ENCODE results near the gene MSN.

Gene MSN

DNA sequence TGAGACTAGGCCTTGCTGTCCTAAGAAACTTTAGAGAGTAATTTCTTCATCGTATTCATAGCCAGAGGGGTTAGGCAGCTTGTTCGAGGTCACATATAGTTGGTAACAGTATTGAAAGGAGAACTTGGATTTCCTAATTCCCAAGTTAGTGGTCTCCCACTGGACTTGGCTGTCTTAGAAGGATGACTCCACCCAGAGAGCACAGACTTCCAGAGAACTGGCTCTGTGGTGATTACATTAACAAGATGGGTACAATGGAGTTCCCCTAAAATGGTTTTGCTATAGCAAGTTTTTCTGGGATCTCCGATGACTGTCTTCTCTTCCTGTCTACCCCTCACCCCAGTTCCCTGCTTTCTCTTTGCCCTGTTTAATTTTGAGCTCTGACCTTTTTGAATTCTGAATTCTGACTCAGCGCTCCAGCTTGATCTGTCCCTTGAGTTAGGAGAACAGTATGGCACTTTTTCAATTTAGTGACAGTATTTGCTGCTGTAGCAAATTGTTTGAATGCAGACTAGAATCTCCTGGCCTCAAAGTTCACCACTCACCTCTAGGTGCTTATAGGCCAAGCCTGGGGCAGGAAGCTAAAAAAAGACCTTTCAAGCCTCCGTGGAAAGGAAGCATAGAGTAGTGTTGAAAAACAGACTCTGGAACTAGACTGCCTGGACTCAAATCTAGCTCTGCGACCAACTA, 6.9 kb downstream of the MSN start:
- DNase-seq = no peak

DNA sequence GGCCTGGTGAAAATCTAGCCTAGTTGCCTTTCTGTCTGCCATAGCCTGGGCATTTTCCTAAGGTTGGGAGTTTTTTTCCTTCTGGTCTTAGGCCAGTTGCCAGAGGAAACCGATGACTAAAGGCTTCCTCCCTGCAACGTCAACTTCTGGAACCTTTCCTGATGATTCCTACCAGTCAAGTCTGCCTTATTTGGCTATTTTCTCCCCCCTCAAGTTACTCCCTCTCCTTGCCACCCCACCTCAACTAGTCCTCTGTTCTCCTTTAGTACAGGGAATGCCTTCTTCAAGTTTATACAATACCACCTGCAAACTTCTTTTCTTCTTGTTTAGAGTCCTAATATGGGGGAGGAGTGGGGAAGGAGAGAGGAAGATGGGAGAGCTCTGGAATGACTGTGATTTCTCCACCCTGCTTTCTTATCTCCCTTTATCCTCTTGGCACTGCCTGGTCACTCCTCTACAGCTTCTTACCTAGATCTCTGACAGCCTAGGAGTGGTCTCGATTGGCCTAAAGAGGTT, 10.6 kb downstream of the MSN start:
- DNase-seq = no peak

DNA sequence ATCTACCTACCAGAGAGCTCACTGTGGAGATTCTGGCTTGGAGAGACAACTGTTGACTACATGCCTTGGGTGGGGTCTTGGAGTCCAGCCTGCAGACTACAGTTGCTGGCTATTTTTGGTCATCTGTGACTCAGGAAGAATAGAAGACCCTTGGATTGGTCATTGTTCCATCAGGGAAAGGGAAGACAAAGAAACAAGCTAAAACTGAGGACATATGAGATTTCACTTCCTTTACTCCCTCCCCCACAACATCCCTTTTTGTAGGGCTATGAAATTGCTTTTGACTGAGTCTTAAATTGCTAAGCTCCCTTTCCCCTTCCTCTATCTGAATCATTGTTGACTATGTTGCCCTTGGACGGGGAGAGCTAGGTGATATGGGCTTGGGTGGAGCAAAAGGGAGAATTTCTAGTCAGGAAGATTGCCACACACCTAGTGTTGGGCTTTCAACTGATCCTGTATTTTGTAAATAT, 11.7 kb downstream of the MSN start:
- DNase-seq = no peak

DNA sequence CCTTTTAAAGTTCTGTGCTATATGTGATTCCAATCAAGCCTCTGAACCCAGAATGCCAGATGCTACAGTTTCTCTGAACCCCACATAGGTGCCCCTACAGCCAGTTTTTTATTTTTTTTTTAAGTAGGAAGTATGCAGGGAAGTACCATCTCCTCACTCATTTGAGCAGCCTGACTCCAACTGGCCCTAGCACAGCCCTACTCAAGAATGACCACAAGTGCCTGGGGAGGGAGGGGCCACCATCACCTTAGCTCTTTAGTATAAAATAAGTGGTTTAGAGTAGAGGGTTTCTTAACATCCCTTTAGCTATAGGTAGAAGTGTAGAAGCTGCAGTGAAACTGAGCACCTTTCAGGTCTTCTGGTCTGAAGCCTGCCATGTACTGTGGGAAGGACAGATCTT, 14.4 kb downstream of the MSN start:
- no peak for DNase-seq

DNA sequence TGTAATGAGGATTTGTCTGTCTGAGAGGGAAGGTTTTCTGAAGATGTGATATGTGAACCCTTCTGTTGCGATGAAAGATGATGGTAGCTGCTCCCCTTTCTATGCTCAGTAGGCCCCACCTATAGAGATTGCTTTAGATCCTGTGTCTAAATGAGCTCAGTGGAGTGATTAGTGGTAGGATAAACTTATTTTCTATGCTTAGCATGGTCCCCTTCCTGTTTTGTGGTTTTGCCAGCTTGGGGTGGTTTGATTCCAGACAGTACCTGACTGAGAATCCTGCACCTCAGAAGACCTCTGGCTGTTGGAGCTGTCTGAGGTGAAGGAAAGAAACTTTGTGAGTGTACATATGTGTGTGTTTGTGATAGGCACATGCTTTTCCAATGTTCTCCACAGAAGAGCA, 17.7 kb downstream of the MSN start:
- no peak for DNase-seq

DNA sequence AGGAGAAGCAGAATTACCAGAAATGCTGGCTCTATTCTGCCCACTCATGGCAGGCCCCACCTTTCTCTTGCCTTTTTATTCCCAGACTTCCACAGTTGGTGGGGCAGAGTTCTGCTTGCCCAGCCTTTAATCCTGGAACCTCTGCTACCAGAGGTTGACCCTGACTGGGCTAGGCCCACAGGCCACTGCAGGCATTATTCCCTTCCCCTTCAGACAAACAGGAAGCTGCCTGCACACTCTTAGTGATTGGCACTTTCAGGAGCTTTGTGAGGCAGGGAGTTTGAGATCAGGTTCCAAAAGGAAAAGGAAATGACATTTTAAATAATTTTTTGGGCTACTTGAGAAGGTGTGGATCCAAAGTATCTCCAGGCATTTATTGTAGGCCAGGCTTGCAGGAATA, 18.8 kb downstream of the MSN start:
- DNase-seq = no peak

DNA sequence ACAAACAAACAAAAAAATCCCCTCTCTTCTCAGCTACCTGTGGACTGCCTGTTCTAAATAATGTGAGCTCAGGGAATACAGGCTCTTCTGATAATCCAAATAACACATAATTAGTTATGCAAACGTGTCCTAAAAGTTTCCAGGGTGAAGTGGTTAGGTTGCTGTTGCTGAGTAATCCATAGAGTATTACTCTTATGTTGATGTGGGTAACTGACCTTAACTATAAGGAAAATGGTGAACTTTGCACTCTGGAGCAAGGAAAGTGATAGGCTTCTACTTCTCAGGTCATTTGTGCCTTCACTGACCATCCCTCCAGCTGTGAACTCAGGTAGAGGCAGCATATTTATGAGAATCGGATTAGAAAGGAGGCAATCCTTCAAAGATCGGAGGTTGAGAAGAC, 19.9 kb downstream of the MSN start:
- DNase-seq = no peak

DNA sequence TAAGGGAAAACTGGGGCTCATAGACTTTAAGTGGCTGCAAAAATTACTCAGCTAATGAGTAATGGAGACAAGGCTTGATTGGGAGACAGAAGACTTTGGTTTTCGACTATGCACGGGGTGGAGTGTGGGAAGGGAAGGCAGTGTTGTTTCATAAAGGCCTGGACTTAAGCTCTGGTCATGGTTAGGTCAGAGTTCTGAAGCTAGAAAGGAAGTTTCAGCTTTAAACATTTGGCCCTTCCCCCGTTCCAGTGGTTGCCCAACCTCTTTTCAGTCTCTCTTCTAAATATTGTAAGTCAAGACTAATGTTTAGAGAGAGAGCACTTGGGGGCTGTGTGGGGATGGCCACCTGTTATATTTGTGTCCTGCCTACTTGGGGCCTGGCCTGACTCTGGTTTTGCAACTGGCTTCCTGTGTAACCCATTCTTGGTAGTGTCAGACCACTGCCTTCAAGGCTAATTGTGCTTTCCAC, 21.0 kb downstream of the MSN start:
- DNase-seq = no peak

DNA sequence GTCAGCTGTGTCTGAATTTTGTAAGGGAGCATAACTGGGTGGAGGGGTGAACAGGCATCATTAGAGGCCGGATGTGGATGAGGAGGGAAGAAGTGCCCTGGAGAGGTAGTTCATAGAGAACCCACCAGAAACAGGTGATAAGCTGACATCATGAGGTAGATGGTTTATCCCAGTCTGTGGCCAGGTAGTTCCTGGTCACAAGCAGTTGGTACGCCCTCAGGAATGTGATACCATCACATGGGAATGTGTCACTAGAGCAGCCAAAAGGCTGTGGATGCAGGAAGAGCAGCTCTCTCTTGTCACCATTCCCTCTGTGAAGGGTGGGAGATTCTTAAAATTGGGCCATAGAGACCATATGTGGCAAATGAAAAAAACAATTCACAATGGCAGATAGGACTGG, 21.9 kb downstream of the MSN start:
- DNase-seq = no peak

DNA sequence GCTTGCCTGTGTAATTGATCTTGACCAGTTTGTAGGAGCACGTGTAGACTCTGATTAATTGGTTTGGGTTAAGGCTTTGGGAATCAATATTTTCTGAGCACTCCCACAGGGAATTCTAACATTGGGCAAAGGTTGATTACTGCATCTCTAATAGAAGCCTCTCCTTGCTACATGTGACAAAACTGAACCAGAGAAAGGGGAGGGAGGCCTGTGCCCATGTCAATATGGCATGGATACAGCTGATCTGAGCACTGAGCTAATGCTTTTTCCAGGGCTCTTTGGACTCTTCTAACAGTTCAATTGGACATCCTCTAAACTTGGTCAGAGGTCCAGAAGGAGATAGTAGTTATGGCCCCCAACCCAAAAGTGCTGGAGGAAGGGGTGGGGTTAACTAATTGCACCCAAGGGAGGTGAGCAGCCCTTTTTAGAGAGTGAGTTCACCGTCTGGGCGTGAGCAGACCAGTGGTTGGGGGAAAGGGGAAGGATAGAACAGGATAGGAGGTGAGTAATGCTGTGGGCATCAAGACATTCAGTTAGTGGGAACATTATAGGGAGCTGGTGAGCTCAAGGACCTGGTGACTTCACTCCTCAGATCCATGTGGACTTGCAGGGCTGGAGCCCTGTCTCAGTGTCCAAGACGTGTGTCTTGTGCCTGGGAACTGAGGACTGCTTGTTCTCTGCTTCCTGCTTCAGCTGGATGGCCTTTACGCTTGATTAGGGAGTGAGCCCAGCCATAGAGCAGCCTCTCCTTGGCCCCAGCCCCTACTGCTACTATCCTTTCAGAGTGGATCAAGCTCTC, 22.8 kb downstream of the MSN start:
- DNase-seq = no peak

DNA sequence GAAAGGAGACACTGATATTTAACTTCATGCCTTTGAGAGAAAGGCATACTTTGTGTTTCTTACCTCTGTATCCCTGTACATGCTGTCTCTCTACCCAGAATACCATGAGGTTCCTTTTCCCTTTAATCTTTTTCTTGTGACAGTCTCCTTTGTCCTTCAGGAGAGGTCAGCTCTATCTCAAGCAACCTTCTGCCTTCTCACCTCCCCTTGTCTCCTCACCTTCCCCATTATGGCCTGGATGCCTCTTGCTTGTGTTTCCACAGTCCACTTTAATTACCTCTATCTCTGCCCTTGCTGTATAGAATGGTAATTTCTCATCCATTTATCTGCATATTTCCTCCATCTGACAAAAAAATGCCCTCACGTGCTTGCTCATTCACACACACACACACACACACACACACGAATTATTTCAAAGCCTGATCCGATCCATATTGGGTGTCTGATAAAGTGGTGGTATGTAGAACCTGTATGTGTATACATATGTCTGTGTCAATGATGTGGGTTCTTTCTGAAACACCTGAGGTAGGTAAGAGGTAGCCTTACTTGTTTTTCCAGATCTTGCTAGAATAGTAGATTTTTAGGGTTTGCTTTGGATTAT, 28.5 kb downstream of the MSN start:
- no peak for DNase-seq

DNA sequence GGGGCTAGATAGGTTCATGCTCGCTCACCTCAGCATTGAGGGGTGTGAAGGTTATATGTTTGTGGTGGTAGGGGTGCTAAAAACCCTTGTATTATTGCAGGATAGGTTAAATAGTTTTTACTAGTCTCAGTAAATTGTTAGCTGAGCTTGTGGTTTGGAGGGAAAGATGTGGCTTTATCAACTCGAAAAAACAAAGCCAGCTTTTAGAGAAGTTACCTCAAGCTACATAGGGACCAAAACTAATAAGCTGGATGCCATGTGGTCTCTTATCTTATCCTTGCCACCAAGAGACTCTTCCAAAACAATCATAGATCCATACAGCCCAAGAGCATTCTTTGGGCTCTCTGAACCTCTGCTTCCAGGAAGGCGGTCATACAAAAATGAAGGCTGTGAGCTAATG, 29.2 kb downstream of the MSN start:
- no peak for DNase-seq

DNA sequence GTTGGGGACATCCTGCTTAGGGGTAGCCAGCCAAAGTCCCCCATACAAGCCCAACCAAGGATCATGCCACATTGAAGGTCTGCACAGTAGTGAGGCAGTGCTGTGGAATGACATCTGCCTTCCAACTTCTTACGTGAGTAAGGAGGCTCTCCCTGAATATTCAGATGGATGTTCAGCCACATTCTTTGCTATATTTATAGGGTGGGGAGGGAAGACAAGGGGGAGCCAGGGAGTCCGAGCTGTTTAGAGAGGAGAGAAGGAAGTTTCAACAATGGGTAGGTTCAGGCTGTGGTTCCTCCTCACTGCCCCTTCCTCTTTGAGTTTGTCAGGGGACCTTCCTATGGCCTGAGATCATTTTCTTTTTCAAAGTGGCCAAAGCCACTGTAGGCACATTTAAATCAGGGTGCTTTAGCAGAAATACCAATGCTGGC, 29.8 kb downstream of the MSN start:
- no peak for DNase-seq

DNA sequence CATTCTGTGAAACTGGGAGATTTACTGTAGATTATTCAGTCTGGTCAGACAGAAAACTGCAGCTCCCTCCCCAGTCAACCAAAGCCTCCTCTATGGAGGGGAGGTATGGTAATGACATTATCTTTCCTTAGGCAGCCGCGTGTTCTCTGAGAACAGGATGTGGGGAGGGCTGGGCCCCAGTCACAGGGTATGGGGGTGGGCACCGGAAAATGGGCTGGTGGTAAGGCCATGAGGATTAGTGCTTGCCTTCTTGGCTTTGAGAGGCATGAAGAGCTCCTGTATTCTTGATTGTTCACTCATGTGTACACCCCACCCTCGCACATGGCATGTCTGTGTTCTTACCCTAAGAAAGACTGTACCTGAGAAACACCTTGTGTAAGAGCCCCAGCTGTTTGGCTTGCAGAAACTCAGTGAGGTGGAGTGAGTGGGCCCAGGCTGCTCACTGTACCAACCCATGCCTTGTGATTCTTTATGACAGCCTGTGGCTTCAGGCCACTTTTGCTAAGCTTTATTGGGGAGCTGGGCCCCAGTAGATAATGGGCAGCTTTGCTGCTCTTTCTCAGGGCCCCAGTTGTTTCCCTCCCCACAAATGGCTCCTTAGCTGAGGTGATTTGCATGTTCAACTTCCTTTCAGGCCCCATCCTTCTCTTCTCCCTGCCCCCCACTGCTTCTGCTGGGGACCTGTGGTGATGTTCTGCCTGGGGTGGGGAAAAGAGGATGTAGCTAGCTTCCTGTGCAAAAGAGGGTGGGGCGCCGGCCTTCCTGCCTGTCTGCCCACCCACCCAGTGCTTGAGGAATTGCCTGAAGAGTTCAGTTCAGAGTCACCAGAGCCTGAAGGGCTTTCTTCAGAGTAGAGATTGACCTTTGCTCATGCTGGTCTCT, 30.7 kb downstream of the MSN start:
- no peak for DNase-seq

DNA sequence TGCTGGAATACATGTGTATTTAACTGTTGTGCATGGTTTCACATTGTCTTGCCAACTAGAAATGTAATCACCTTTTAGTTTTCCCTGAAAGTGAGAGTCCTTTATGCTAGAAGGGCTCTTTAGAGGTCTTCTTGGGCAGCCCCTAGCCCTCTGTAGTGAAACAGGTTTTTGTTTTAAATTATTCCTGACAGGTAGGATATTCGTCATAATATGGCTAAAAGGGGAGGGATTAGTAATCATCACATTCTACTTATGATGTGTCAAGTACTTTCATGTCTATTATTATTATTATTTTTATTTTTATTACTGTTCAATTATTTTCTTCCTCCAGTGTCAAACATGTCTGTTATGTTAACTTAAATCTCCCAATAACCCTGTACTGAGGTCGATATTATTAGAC, 35.5 kb downstream of the MSN start:
- no peak for DNase-seq

DNA sequence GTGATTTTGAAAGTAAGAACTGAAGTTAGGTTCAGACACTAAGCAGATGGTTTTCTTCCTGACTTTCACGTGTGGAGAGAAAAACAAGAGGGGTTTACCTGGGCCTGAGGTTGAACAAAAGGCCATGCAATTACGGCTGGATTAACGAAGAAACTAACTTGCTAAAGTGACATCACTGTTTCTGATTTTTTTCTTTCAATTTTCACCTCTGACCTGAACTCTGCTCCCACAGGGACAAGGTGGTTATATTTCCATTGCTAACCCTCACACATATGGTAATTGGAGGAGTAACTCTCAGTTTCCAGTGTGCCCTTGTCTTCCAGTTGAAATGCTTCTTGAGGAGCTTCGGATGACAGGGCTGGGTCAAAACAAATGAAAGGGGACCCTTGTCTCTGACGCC, 38.0 kb downstream of the MSN start:
- no peak for DNase-seq

DNA sequence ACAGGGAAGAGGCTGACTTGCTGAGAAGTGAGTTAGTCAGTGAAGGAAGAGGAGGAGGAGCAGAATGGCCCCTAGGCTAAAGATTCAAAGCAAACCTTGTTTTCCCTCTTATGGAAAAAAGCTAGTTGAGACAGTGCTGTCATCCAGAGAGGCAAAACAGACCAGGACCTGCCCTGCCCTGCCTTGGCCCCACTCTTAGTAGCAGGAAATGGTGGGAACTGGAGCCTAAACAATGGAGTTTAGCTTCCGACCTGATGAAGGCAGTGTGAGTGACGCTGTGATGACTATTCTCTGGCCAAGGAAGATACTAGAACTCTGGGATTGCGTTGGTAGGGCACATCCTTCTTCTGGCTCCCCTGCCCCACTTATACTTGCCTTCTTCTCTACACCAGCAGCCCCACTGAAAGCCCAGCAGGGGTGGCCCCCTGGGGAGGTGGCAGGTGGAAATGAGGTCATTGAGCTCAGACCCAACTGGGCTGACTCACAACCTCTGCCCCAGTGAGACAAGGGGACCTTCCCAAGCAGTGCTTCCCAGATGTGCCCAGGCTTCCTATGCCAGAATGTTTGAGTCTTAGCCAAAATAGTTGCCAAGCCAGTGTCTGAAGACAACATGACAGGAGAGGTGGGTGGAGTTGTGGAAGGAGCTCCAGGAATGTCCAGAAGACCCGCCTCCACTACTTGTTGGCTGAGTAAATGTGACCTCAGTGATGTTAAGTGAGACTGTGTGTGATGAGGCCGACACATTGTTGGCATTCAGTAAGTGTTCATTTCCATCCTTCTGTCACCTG, 38.8 kb downstream of the MSN start:
- no peak for DNase-seq

DNA sequence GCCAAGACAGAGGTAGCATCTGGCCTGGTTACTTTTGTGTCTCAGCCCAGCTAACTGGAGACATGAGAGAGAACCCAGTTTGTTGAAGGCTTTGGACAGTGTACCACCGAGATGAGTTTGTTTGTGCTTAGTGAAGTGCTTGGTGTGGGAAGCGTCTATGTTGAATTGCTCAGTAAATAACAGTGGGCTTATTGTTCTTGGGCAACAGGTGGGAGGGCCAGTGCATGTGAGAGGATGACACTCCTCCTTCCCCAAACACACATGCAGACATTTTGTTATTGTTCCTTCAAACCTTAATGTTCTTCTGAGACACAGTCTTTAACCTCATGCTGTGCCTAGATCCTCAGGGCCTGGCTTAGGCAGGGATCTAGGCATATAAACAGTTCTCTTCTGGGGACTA, 39.7 kb downstream of the MSN start:
- DNase-seq = no peak

DNA sequence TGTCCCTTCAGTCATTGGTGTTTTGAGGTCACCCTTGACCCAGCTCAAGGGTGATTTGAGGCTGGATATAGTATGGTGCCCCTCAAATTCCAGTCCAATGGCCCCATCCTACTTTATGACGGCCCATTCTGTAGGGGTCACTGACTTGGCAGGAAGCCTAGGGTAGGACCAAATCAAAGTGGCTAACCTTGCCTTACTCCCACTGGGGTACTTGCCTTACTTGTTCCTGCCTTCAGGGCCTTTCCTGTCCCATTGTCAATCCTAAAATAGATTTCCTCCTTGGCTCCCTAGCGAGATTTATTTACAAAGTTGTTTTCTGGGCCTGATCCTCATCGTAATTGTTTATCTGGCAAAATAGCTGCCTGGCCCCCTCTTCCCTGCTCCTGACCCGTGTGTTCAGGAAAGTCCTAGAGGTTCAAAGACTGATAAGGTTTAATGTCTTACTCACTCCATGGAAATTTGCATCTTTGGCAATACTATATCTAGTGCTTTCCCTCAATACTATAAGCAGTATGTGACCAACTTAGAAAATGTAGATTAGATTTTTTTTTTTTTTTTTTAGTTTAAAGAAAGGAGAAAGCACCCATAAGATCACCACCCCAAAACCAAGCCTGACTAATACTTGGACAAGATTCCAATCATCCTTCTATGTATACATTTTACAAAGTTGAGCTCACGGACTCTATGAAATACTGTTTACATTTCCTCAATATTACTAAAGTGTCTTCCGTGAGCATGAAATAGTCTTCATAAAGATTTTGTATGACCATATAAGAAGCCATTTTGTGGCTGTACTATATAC, 44.8 kb downstream of the MSN start:
- no peak for DNase-seq

DNA sequence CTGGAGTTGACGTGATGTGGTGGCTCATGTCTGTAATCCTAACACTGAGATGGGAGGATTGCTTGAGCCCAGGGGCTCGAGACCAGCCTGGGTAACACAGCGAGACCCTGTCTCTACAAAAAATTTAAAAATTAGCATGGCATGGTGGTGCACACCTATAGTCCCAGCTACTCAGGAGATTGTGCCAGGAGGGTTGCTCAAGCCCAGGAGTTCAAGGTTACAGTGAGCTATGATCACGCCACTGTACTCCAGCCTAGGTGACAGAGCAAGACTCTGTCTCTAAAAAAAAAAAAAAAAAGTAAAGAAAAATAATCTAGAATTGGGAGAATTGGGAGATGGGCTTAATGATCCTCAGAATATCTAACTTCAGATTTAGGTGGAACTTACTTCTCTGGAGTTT, 51.1 kb downstream of the MSN start:
- DNase-seq = no peak

DNA sequence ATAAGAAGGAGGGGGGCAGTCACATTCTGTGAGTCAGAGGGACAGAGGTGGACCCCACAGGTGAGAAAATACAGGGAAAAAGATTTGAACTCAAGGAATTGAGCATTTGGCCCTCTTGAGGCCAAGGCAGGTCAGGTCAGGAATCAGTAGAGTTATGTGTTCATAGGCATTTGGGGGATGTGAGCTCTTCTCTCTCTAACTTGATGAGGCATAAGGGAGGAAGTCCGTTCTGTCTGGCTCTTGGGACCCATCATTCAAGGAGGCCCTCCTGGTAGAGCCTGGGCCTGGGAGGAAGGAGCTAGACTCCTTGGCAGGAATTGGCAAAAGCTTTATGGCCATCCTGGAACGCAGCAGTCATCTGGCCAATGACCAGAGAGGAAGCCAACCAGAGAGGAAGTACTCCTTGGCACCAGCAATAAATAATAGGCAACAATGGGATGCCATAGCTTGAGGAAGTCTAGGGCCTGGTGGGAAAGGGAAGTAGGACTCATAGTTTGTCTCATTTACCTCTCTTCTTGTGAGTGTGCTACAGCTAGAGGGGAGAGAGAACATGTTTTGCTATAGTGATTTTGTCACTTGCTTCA, 53.0 kb downstream of the MSN start:
- no peak for DNase-seq

All from NCI-H2081 (cell line).